ENCODE data around the gene XRCC3.

DNA sequence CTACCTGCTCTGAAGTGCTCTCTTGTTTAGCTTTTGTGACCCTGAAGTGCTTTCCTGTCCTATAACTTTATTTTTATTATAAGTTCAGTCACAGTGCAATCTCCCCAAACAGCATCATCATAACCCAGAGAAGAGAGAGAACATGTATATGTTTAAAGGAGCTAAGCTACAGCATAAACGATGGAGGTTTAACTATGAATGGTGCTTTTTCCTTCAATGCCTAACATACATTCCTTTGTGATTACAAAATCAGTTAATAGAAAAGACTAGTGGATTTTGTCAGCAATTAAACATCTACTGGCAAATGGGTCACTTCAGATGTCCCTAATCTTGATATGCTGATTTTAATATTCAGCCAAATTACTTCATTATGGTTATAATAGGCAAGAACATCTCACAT is 46.8 kb upstream of the XRCC3 start:
- TF ChIP-seq, protein P1, sequence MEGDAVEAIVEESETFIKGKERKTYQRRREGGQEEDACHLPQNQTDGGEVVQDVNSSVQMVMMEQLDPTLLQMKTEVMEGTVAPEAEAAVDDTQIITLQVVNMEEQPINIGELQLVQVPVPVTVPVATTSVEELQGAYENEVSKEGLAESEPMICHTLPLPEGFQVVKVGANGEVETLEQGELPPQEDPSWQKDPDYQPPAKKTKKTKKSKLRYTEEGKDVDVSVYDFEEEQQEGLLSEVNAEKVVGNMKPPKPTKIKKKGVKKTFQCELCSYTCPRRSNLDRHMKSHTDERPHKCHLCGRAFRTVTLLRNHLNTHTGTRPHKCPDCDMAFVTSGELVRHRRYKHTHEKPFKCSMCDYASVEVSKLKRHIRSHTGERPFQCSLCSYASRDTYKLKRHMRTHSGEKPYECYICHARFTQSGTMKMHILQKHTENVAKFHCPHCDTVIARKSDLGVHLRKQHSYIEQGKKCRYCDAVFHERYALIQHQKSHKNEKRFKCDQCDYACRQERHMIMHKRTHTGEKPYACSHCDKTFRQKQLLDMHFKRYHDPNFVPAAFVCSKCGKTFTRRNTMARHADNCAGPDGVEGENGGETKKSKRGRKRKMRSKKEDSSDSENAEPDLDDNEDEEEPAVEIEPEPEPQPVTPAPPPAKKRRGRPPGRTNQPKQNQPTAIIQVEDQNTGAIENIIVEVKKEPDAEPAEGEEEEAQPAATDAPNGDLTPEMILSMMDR (conservative IDR thresholded peaks at IDR 0.05; ENCODE audit: low read depth in 2 of 2): no peak
- no peak for TF ChIP-seq JUNB (IDR thresholded peaks at IDR 0.05; ENCODE audit: unreplicated experiment)
- TF ChIP-seq, protein P2, sequence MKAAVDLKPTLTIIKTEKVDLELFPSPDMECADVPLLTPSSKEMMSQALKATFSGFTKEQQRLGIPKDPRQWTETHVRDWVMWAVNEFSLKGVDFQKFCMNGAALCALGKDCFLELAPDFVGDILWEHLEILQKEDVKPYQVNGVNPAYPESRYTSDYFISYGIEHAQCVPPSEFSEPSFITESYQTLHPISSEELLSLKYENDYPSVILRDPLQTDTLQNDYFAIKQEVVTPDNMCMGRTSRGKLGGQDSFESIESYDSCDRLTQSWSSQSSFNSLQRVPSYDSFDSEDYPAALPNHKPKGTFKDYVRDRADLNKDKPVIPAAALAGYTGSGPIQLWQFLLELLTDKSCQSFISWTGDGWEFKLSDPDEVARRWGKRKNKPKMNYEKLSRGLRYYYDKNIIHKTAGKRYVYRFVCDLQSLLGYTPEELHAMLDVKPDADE (IDR thresholded peaks at IDR 0.05): no peak
- TF ChIP-seq EZH2 (IDR thresholded peaks at IDR 0.05; ENCODE audit: low read depth, unreplicated experiment): no peak

Measured in GM23338 (cell line).